ENCODE measurements around the gene NKAIN2.

The NKAIN2 gene

DNA sequence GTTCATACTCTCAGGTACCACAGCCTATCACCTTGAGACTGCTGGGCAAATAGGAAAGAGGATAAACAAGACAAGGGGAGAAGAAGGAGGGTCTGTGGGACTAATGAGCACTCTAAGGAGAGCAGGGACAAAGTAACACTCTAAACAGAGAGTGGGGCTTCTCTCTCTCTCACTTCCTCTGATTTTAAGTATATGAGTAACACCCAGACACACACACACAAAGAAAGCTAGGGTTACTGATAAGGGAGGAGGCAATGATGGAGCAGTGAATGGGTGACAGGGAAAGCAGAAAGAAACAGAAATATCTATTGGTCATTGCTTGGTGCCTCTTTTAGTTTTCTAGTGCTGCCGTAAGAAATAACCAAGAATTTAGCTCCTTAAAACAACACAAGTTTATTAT, 1062.4 kb downstream of the NKAIN2 start (continued):
- TF ChIP-seq HIC1 (tag by site-specific recombination; IDR thresholded peaks at IDR 0.05), result no peak
- TF ChIP-seq, protein P1, sequence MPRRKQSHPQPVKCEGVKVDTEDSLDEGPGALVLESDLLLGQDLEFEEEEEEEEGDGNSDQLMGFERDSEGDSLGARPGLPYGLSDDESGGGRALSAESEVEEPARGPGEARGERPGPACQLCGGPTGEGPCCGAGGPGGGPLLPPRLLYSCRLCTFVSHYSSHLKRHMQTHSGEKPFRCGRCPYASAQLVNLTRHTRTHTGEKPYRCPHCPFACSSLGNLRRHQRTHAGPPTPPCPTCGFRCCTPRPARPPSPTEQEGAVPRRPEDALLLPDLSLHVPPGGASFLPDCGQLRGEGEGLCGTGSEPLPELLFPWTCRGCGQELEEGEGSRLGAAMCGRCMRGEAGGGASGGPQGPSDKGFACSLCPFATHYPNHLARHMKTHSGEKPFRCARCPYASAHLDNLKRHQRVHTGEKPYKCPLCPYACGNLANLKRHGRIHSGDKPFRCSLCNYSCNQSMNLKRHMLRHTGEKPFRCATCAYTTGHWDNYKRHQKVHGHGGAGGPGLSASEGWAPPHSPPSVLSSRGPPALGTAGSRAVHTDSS (tag by site-specific recombination; IDR thresholded peaks at IDR 0.05), result no peak
- no peak for TF ChIP-seq ZSCAN16 (tag by site-specific recombination; IDR thresholded peaks at IDR 0.05)
- TF ChIP-seq ZNF394 (tag by site-specific recombination; IDR thresholded peaks at IDR 0.05; ENCODE audit: borderline replicate concordance), result no peak
- no peak for TF ChIP-seq SCRT2 (tag by site-specific recombination; IDR thresholded peaks at IDR 0.05)
- TF ChIP-seq KLF9 (tag by site-specific recombination; IDR thresholded peaks at IDR 0.05; ENCODE audit: low read depth), result no peak
- TF ChIP-seq ZBTB49 (tag by site-specific recombination; IDR thresholded peaks at IDR 0.05; ENCODE audit: low read depth), result no peak

GRCh38 chr6:124867121-124867520, 1063.5 kb downstream of the NKAIN2 start:
- no peaks in the 10 kb centered on the region for H3K4me1 ChIP-seq (ENCODE audit: control insufficient read depth, insufficient read depth, low read length)
- ChIA-PET CTCF (interaction anchor here (0.6 to 10.4 kb wide), 2 partner anchors 245 to 912 kb away, joined by 3 to 151 read pairs; no protein-coding TSS in a partner anchor), POLR2A (no interaction called here)
- no peak overlapping the region for H3K27ac ChIP-seq (ENCODE audit: extremely low read depth, low read depth, low read length)
- H3K4me3 ChIP-seq (ENCODE audit: low read depth, low read length), result no peak overlapping the region
- no peaks in the 10 kb centered on the region for H3K9me3 ChIP-seq (ENCODE audit: control insufficient read depth, insufficient read depth, low read depth, low read length)
- no peaks in the 10 kb centered on the region for H3K36me3 ChIP-seq (ENCODE audit: control insufficient read depth in 2 of 2, insufficient read depth in 1 of 2, low read length in 2 of 2)
- no peak for TF ChIP-seq ZNF394 (tag by site-specific recombination; IDR thresholded peaks at IDR 0.05; ENCODE audit: borderline replicate concordance)
- TF ChIP-seq ZNF639 (tag by site-specific recombination; IDR thresholded peaks at IDR 0.05), result no peak
- TF ChIP-seq, protein P2, sequence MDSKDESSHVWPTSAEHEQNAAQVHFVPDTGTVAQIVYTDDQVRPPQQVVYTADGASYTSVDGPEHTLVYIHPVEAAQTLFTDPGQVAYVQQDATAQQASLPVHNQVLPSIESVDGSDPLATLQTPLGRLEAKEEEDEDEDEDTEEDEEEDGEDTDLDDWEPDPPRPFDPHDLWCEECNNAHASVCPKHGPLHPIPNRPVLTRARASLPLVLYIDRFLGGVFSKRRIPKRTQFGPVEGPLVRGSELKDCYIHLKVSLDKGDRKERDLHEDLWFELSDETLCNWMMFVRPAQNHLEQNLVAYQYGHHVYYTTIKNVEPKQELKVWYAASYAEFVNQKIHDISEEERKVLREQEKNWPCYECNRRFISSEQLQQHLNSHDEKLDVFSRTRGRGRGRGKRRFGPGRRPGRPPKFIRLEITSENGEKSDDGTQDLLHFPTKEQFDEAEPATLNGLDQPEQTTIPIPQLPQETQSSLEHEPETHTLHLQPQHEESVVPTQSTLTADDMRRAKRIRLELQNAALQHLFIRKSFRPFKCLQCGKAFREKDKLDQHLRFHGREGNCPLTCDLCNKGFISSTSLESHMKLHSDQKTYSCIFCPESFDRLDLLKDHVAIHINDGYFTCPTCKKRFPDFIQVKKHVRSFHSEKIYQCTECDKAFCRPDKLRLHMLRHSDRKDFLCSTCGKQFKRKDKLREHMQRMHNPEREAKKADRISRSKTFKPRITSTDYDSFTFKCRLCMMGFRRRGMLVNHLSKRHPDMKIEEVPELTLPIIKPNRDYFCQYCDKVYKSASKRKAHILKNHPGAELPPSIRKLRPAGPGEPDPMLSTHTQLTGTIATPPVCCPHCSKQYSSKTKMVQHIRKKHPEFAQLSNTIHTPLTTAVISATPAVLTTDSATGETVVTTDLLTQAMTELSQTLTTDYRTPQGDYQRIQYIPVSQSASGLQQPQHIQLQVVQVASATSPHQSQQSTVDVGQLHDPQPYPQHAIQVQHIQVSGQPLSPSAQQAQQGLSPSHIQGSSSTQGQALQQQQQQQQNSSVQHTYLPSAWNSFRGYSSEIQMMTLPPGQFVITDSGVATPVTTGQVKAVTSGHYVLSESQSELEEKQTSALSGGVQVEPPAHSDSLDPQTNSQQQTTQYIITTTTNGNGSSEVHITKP (tag by site-specific recombination; IDR thresholded peaks at IDR 0.05), result no peak
- TF ChIP-seq ZNF404 (tag by site-specific recombination; IDR thresholded peaks at IDR 0.05), result no peak
- TF ChIP-seq ZNF514 (tag by site-specific recombination; IDR thresholded peaks at IDR 0.05), result no peak
- no peak for TF ChIP-seq ZNF280D (tag by site-specific recombination; IDR thresholded peaks at IDR 0.05)
- no peak for TF ChIP-seq ZNF561 (tag by site-specific recombination; IDR thresholded peaks at IDR 0.05; ENCODE audit: borderline replicate concordance)
- no peak for TF ChIP-seq ZNF501 (tag by site-specific recombination; IDR thresholded peaks at IDR 0.05)
- TF ChIP-seq ZNF266 (tag by site-specific recombination; IDR thresholded peaks at IDR 0.05; ENCODE audit: low read depth), result no peak
- no peak for TF ChIP-seq ZNF366 (tag by site-specific recombination; conservative IDR thresholded peaks at IDR 0.05)
- no peak for TF ChIP-seq ZNF214 (tag by site-specific recombination; IDR thresholded peaks at IDR 0.05; ENCODE audit: borderline replicate concordance)
- no peak for TF ChIP-seq ZNF624 (tag by site-specific recombination; IDR thresholded peaks at IDR 0.05)
- no peak for TF ChIP-seq ZNF629 (tag by site-specific recombination; IDR thresholded peaks at IDR 0.05)
- TF ChIP-seq, protein P3, sequence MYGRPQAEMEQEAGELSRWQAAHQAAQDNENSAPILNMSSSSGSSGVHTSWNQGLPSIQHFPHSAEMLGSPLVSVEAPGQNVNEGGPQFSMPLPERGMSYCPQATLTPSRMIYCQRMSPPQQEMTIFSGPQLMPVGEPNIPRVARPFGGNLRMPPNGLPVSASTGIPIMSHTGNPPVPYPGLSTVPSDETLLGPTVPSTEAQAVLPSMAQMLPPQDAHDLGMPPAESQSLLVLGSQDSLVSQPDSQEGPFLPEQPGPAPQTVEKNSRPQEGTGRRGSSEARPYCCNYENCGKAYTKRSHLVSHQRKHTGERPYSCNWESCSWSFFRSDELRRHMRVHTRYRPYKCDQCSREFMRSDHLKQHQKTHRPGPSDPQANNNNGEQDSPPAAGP (tag by site-specific recombination; IDR thresholded peaks at IDR 0.05), result no peak
